GM21528 (cell line): ENCODE data around the gene BCAS1.
"Not testable (repeated sequence)": the region's sequence is repeated elsewhere in the genome, so short reads cannot be mapped to it uniquely, and the experiment has no call there.

Experiments used
- ATAC-seq: cut with Tn5 transposase; IDR thresholded peaks from one replicate; pipeline ENCODE4 v1.9.1; 2021; ENCODE audit warnings: mild to moderate bottlenecking, moderate library complexity; ENCODE audit not compliant: unreplicated experiment, low FRiP score

The BCAS1 gene

GRCh38 chr20:54021446-54022235 lies 48.8 kb downstream of the BCAS1 start:
- ATAC-seq: no peak

- ATAC-seq: no peak
Observed at GRCh38 chr20:54020868-54021267, 49.5 kb downstream of the BCAS1 start.

GRCh38 chr20:54020348-54020747 lies 50.0 kb downstream of the BCAS1 start:
- no peak for ATAC-seq

GRCh38 chr20:54019585-54019984 lies 50.8 kb downstream of the BCAS1 start:
- ATAC-seq: no peak

GRCh38 chr20:54019127-54019526 lies 51.3 kb downstream of the BCAS1 start:
- ATAC-seq: no peak

- peak; percentile 87 for ATAC-seq
Observed at GRCh38 chr20:54017846-54018245, 52.5 kb downstream of the BCAS1 start.

GRCh38 chr20:54015496-54015895 lies 54.9 kb downstream of the BCAS1 start:
- ATAC-seq: no peak

- no peak for ATAC-seq
Observed at GRCh38 chr20:54014293-54014926, 56.0 kb downstream of the BCAS1 start.

- no peak for ATAC-seq
Observed at GRCh38 chr20:54013471-54013870, 56.9 kb downstream of the BCAS1 start.

- no peak for ATAC-seq
Observed at GRCh38 chr20:54011346-54011745, 59.0 kb downstream of the BCAS1 start.

GRCh38 chr20:54006216-54006615 lies 64.2 kb downstream of the BCAS1 start:
- ATAC-seq: not testable (repeated sequence)

GRCh38 chr20:54005524-54005923 lies 64.9 kb downstream of the BCAS1 start:
- ATAC-seq: no peak

GRCh38 chr20:54004445-54004844 lies 65.9 kb downstream of the BCAS1 start:
- ATAC-seq: peak; percentile 99

- ATAC-seq: no peak
Observed at GRCh38 chr20:54002741-54003140, 67.7 kb downstream of the BCAS1 start.

GRCh38 chr20:54002056-54002575 lies 68.3 kb downstream of the BCAS1 start:
- no peak for ATAC-seq

GRCh38 chr20:54000914-54001313 lies 69.5 kb downstream of the BCAS1 start:
- ATAC-seq: no peak

GRCh38 chr20:54000262-54000661 lies 70.1 kb downstream of the BCAS1 start:
- no peak for ATAC-seq

- no peak for ATAC-seq
Observed at GRCh38 chr20:53999077-53999476, 71.3 kb downstream of the BCAS1 start.

GRCh38 chr20:53996584-53997486 lies 73.6 kb downstream of the BCAS1 start:
- ATAC-seq: no peak

- no peak for ATAC-seq
Observed at GRCh38 chr20:53995949-53996348, 74.4 kb downstream of the BCAS1 start.

GRCh38 chr20:53994088-53994487 lies 76.3 kb downstream of the BCAS1 start:
- no peak for ATAC-seq
